Glomerular endothelial cell (primary cell): ENCODE results near the gene NUFIP1. TPM values are rescaled to one million over a fixed set of nuclear protein-coding genes. Genes with fewer than 3 reads are reported as not detected.
"Not testable (repeated sequence)": the region's sequence is repeated elsewhere in the genome, so short reads cannot be mapped to it uniquely, and the experiment has no call there.

ENCODE experiments used
- DNase-seq: peaks from one replicate; pipeline ENCODE4 v3.0.0-alpha.2; 2011; ENCODE audit warnings: low read depth, low spot score; ENCODE audit errors: extremely low read depth
- total RNA-seq: library from RNA; depleted of rRNA; stranded (reverse); fragments of >200 nt; gene quantifications from 2 replicates; pipeline ENCODE4 v1.2.3, GENCODE V29; 2015

Gene NUFIP1
- total RNA-seq, 1 donor from 2014 or later, result 3.6 TPM

- DNase-seq, result no peak
Observed at GRCh38 chr13:44971656-44972595, 17.3 kb downstream of the NUFIP1 start.

GRCh38 chr13:44969551-44970484 lies 19.5 kb downstream of the NUFIP1 start:
- peak; percentile 65 for DNase-seq

GRCh38 chr13:44968434-44968815 lies 20.8 kb downstream of the NUFIP1 start:
- no peak for DNase-seq

GRCh38 chr13:44967704-44968433 lies 21.4 kb downstream of the NUFIP1 start:
- DNase-seq, result no peak

GRCh38 chr13:44961997-44962396 lies 27.3 kb downstream of the NUFIP1 start:
- DNase-seq, result no peak

- no peak for DNase-seq
Observed at GRCh38 chr13:44955406-44955805, 33.9 kb downstream of the NUFIP1 start.

GRCh38 chr13:44954224-44954623 lies 35.0 kb downstream of the NUFIP1 start:
- DNase-seq, result no peak

GRCh38 chr13:44952671-44953070 lies 36.6 kb downstream of the NUFIP1 start:
- DNase-seq, result no peak

- DNase-seq, result no peak
Observed at GRCh38 chr13:44951184-44951583, 38.1 kb downstream of the NUFIP1 start.

- not testable (repeated sequence) for DNase-seq
Observed at GRCh38 chr13:44943411-44943810, 45.9 kb downstream of the NUFIP1 start.

- DNase-seq, result no peak
Observed at GRCh38 chr13:44938854-44939253, 50.4 kb downstream of the NUFIP1 start.

- no peak for DNase-seq
Observed at GRCh38 chr13:44936246-44936645, 53.0 kb downstream of the NUFIP1 start.

- DNase-seq, result no peak
Observed at GRCh38 chr13:44934724-44935123, 54.5 kb downstream of the NUFIP1 start.

GRCh38 chr13:44932850-44933251 lies 56.4 kb downstream of the NUFIP1 start:
- peak; percentile 88 for DNase-seq

GRCh38 chr13:44932171-44932849 lies 57.0 kb downstream of the NUFIP1 start:
- no peak for DNase-seq

GRCh38 chr13:44930963-44931623 lies 58.2 kb downstream of the NUFIP1 start:
- DNase-seq, result no peak

GRCh38 chr13:44930280-44930679 lies 59.0 kb downstream of the NUFIP1 start:
- DNase-seq, result no peak

- no peak for DNase-seq
Observed at GRCh38 chr13:44929692-44930091, 59.6 kb downstream of the NUFIP1 start.

- DNase-seq, result no peak
Observed at GRCh38 chr13:44927968-44928367, 61.3 kb downstream of the NUFIP1 start.
